ENCODE data around the gene STX11.

Gene STX11

GRCh38 chr6:144161975-144162374, 11.7 kb downstream of the STX11 start:
- TF ChIP-seq CTCF (IDR thresholded peaks at IDR 0.05; ENCODE audit: low read depth, low read length, missing control alignments): no peak
- DNase-seq (ENCODE audit: extremely low read depth, low read depth): no peak
- H3K4me3 ChIP-seq (replicated peaks; ENCODE audit: low read depth, low read length): no peak overlapping the region

- DNase-seq (ENCODE audit: extremely low read depth, low read depth): no peak
- H3K4me3 ChIP-seq (replicated peaks; ENCODE audit: low read depth, low read length): no peak overlapping the region
- no peak for TF ChIP-seq CTCF (IDR thresholded peaks at IDR 0.05; ENCODE audit: low read depth, low read length, missing control alignments)
Observed at GRCh38 chr6:144162977-144163376, 12.7 kb downstream of the STX11 start.

- no peak overlapping the region for H3K4me3 ChIP-seq (replicated peaks; ENCODE audit: low read depth, low read length)
- no peak for TF ChIP-seq CTCF (IDR thresholded peaks at IDR 0.05; ENCODE audit: low read depth, low read length, missing control alignments)
- no peak for DNase-seq (ENCODE audit: extremely low read depth, low read depth)
Observed at GRCh38 chr6:144165784-144166183, 15.5 kb downstream of the STX11 start.

- H3K4me3 ChIP-seq (replicated peaks; ENCODE audit: low read depth, low read length): no peak overlapping the region
- no peak for TF ChIP-seq CTCF (IDR thresholded peaks at IDR 0.05; ENCODE audit: low read depth, low read length, missing control alignments)
- no peak for DNase-seq (ENCODE audit: extremely low read depth, low read depth)
Observed at GRCh38 chr6:144170044-144170443, 19.7 kb downstream of the STX11 start.

- DNase-seq (ENCODE audit: extremely low read depth, low read depth): no peak
- no peak overlapping the region for H3K4me3 ChIP-seq (replicated peaks; ENCODE audit: low read depth, low read length)
- no peak for TF ChIP-seq CTCF (IDR thresholded peaks at IDR 0.05; ENCODE audit: low read depth, low read length, missing control alignments)
Observed at GRCh38 chr6:144171406-144171805, 21.1 kb downstream of the STX11 start.

GRCh38 chr6:144174006-144174405, 23.7 kb downstream of the STX11 start:
- DNase-seq (ENCODE audit: extremely low read depth, low read depth): no peak
- H3K4me3 ChIP-seq (replicated peaks; ENCODE audit: low read depth, low read length): no peak overlapping the region
- TF ChIP-seq CTCF (IDR thresholded peaks at IDR 0.05; ENCODE audit: low read depth, low read length, missing control alignments): no peak

GRCh38 chr6:144176043-144176442, 25.7 kb downstream of the STX11 start:
- TF ChIP-seq CTCF (IDR thresholded peaks at IDR 0.05; ENCODE audit: low read depth, low read length, missing control alignments): no peak
- H3K4me3 ChIP-seq (replicated peaks; ENCODE audit: low read depth, low read length): no peak overlapping the region
- no peak for DNase-seq (ENCODE audit: extremely low read depth, low read depth)
